ENCODE measurements around the gene ROPN1L.
"Not testable (repeated sequence)": the region's sequence is repeated elsewhere in the genome, so short reads cannot be mapped to it uniquely, and the experiment has no call there.

ROPN1L gene

DNA sequence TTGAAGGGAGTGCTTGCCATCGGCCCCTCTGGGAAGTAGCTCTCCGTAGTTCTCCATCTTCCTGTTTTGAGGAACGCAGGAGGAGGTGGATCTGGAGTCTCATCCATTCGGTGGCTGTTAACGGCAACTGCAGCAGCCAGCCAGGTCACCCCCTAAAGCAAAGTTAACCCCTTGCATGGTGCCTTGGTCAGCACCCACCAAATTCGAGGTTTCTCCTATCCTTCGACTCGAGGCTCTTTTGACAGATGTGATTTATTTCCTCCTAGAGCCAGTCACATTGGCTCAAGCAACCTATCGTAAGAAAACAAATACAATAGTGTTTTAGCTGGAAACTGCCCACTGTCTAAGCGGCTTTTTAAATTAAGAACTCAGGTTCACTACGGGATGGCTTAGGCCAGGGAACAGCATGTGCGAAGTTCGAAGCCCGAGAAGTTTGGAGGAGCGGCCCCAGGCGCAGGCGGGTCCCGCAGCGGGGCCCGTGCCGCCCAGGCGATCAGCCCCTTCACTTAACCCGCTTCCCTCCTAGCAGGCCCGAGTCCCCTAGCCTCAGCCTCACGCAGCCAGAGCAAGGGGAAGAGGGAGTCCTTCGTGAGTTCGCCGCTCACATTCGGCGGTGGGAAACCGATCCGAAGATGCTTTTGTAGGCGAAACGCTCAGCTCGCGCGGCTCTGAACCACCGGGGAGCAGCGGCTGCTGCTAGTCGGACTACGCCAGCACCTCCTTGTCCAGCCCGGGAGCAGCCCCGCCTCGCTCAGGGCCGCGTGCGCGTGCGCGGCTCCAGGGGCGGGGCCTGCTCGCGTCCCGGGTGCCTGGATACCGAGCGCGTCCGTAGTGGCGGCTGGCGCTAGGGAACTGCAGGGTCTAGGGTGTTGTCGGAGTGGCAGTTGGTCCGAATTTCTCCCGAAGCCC is at the start of gene ROPN1L:
Gene ROPN1L (plus strand): TSS at position 797 of the 909 bp plus-strand sequence. CDS start 289 bp downstream, outside the sequence.
- peak; percentile 75 for DNase-seq (ENCODE audit: low read depth)

DNA sequence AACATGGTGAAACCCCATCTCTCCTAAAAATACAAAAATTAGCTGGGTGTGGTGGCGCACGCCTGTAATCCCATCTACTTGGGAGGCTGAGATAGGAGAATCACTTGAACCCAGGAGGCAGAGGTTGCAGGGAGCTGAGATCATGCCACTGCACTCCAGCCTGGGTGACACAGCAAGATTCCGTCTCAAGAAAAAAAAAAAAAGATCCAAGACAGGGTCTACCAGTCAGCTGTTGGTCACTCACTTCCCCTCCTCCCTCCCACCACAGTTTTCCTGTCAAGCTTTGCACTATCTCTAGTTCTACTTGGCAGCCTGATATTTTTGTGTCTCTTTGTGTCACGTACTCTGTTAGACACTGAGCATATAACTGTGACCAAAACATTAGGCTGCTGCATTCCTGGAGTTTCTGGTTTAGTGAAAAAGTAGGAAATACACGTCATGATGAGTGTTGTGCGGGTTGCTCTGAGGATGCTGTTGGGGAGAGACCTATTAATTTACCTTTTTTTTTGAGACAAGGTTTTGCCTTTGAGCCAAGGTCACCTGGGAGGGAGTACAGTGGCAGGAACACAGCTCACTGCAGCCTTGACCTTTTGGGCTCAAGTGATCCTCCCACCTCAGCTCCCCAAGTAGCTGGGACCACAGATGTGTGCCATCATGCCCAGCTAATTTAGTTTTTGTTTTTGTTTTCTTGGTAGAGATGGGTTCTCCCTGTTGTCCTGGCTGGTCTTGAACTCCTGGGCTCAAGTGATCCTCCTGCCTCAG is 48.9 kb upstream of the ROPN1L start:
- DNase-seq (ENCODE audit: low read depth) = not testable (repeated sequence)

DNA sequence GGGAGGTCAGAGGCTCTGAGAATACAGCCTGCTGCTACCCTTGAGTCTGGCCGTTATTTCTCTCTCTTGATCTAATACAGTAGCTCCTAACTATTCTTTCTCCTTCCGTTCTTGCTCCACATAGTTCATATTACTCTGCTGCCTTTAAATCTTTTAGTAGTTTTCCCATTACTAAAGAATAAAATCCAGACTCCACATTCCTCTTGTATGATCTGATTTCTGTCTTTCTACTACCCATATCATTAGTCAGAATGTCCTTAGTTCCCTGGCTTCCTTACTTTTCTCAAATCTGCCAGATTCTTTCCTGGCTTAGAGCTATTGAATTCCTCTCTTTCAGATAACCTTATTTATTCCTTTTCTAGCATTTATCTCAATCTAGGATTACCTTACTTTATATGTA is 48.2 kb upstream of the ROPN1L start:
- peak; percentile 17 for DNase-seq (ENCODE audit: low read depth)

GRCh38 chr5:10396552-10396951 is 45.1 kb upstream of the ROPN1L start:
- DNase-seq (ENCODE audit: low read depth) = no peak

GRCh38 chr5:10399839-10400238 is 41.8 kb upstream of the ROPN1L start:
- DNase-seq (ENCODE audit: low read depth) = no peak

GRCh38 chr5:10400411-10400810 is 41.3 kb upstream of the ROPN1L start:
- DNase-seq (ENCODE audit: low read depth) = no peak

- DNase-seq (ENCODE audit: low read depth) = peak; percentile 27
Measured at GRCh38 chr5:10400831-10401230, 40.8 kb upstream of the ROPN1L start.

GRCh38 chr5:10401498-10401897 is 40.2 kb upstream of the ROPN1L start:
- no peak for DNase-seq (ENCODE audit: low read depth)

DNA sequence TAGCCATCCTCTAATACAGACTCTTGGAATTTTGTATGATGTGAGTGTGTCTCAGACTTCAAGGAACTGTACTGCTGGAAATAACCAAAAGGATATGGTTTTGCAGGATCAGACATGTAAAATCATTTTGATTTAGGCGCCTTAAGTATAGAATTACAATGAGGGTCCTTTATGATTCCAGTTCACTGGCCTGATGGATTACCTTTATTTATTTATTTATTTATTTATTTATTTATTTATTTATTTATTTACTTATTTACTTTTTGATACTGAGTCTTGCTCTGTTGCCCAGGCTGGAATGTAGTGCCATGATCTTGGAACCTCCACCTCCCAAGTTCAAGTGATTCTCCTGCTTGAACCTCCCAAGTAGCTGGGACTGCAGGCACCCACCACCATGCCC is 37.9 kb upstream of the ROPN1L start:
- DNase-seq (ENCODE audit: low read depth) = no peak

- no peak for DNase-seq (ENCODE audit: low read depth)
Measured at GRCh38 chr5:10406651-10407050, 35.0 kb upstream of the ROPN1L start.

- no peak for DNase-seq (ENCODE audit: low read depth)
Measured at GRCh38 chr5:10409504-10409903, 32.2 kb upstream of the ROPN1L start.

DNA sequence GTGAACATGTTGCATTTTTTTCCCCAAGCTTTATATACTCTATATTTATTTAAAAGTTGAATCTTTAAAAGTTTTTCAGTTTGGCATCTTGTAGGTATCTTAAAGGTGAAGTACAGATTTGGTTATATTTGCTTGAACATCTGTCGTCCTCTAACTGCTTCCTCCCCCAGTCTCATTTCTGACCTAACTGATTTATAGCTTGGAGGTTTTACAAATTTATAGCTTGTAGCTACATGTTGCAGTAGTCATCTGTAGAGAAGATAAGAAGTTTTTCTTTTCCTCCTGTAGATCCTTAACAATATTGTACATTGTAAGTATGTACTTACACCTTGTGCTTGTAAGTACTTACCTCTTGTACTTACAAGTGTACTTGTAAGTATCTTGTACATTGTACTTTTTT is 31.0 kb upstream of the ROPN1L start:
- no peak for DNase-seq (ENCODE audit: low read depth)

DNA sequence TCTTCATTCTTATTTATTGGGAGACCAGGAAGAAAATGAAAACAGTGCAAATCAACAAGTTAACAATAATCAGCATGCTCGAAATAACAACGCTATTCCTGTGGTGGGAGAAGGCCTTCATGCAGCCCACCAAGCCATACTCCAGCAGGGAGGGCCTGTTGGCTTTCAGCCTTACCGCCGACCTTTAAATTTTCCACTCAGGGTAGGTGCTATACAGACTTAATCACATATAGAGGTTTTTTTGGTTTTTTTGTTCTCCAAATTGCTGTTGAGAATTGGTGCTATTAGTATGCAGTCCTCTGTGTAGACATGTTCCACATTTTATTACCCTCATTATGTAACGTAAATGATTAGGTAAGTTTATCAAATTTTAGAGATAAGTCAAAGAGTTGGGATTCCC is 30.3 kb upstream of the ROPN1L start:
- DNase-seq (ENCODE audit: low read depth) = no peak

GRCh38 chr5:10416868-10417267 is 24.8 kb upstream of the ROPN1L start:
- DNase-seq (ENCODE audit: low read depth) = no peak

DNA sequence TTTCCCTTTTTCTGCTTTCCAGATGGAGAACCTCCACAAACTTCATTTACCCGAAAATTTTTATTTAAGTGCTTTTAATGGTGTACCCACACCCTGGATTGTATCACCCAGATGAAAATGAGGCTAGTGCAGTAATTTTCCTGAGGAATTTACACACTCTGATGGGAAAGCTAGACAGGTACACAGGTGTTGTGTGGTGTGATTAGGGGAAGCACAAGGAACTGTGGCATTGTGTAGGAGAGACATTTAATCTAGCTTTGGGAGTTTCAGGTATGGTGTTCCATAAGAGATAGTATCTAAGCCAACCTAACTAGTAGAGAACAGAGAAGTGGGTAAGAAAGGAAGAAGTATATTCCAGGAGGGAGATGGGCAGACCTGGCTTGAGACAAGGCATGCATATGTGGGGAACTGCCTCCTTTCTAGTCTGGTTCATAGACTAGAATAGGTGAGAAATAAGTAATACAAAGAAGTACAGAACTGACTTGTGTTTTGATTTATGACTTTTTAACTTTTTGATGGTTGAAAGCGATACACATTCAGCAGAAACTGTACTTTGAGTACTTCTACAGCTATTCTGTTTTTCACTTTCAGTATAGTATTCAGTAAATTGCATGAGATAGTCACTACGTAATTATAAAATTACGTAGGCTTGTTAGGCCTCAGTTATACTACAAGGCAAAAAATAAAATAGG is 22.9 kb upstream of the ROPN1L start:
- DNase-seq (ENCODE audit: low read depth) = no peak

DNA sequence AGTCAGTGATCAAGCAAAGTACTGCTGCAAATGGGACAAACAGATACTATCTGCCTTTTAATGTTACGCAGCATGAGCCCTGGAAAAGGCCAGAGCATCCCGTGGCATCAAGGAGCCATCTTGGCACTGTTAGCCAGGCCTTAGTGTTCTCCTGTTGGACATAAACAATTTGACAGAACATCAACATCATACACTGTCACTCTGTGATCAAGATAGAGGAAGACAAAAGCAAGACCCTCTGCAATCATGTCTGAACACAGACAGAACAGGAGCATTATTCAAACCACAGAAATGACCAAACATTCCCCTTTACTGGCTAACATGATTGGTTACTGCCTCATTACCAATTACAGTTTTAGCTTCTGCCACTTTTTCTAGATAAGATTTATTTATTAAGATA is 21.2 kb upstream of the ROPN1L start:
- no peak for DNase-seq (ENCODE audit: low read depth)

DNA sequence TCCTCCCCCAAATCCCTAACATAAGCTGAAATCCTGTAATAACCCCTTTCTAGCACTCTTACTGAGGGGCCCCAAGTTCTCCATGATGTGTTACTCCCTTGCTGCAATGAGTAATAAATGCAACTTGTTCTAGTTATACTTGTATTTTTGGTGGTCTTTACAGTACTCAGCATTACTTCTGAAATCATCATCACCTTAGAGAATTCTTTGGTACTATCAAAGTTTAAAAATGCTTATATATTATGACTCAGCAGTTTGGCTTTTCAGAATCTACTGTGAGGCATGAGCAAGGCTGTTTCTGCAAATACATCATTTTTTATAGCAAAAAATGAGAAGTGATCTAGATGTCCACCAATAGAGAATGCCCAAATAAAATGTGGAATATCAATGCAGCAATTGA is 20.7 kb upstream of the ROPN1L start:
- DNase-seq (ENCODE audit: low read depth) = no peak

DNA sequence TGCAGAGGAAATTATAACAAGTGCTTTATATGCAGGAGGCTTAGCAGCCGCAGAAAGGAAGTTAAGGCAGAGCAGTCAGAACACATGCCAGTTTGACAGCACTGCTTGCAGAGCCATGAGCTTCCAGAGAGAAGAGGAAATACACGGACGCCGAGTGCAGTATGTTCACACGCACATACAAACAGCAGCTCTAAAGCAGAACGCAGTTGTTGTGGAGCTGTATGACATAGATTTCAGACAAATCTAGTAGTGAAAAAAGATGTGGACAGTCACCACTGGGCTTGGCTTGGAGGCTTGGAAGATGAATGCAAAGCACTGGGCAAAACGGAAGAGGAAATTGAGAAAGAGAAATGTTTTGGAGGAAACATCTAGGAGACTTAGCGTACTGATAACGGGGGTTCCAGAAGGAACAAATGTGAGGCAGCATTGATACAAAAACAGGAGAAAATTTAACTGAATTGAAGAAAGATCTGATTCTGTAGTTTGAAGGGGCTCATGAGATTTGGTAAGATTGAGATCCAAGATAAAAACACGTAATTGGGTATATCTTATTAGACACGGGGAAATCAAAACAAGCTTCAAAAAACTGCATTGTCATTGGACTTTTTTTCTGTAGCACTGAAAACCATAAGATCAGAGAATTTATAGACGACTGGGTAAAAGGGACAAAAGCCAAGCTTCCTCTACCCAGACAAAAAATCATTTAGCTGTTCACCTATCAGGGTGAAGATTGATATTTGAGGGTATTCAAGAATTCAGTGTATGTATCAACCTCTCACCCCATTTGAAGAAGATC is 19.6 kb upstream of the ROPN1L start:
- no peak for DNase-seq (ENCODE audit: low read depth)

DNA sequence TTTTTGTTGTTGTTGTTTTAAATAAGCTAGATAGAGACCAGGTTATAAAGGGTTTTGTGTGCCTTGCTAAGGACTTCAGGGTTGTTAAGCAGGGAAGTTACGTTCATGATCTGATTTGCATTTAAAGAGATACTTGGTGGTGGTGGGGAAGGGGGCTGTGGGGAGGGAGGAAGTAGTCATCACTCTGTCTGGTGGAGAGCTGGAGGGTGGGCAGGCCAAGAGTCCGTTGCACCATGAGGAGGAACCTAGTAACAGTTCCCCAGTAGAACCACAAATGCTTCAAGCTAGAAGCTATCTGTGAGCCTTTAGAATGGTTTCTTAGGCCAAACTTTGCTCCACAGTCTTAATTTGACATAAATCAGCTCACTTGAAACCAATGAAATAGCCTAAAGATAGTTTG is 18.7 kb upstream of the ROPN1L start:
- no peak for DNase-seq (ENCODE audit: low read depth)

GRCh38 chr5:10424124-10424731 is 17.5 kb upstream of the ROPN1L start:
- no peak for DNase-seq (ENCODE audit: low read depth)

DNA sequence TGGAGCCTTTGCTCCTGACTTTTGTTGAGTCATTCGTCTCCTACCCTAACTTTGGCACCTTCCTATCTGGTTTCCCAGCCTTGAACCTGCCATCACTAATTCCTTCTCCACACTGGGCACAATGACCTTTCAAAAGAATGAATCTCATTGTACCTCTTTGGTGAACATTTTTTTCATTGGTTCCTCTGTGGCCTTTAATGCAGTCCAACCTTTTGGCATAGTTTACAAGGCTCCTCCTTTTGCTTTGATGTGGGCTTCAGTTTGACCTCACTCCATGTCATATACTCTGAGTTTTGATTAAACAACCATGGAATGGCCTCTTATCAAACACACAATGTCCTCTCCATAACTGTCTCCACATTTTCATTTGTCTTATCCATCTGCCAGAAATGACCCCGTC is 14.5 kb upstream of the ROPN1L start:
- no peak for DNase-seq (ENCODE audit: low read depth)
